B cell (primary cell): ENCODE measurements around the gene CISD2. TPM values are rescaled to one million over a fixed set of nuclear protein-coding genes. Genes with fewer than 3 reads are reported as not detected.

Experiments used
- ATAC-seq: fragments of 200-7000 bp; cut with Tn5 transposase; one replicate; pipeline ENCODE4 v1.10.0; 2021; ENCODE audit warnings: low read depth, mild to moderate bottlenecking, moderate number of reproducible peaks, moderate library complexity
- CTCF ChIA-PET: fragments of 350-600 bp; sonication (Branson Sonifier 250); formaldehyde crosslinking; loops from one replicate; lab custom pipeline; 2021; ENCODE audit warnings: antibody characterized with exemption, inconsistent platforms; lab: Charles Lee
- POLR2A ChIA-PET: fragments of 350-600 bp; sonication (Branson Sonifier 250); formaldehyde crosslinking; loops from one replicate; lab custom pipeline; 2021; ENCODE audit warnings: antibody characterized with exemption; lab: Charles Lee
- DNase-seq: peaks from one replicate; pipeline ENCODE4 v3.0.0; 2013
- H2AFZ ChIP-seq: 2 replicates; pipeline ENCODE4 v1.6.1; 2012; ENCODE audit warnings: mild to moderate bottlenecking, low read depth, low read length; ENCODE audit not compliant: insufficient read depth, poor library complexity, severe bottlenecking
- H3K27ac ChIP-seq, 2 donors: 1 replicate in 1 of 2; 2 replicates in 1 of 2; pipeline ENCODE4 v1.5.1; 2012 to 2013; ENCODE audit warnings: low read length in 2 of 2, mild to moderate bottlenecking in 2 of 2, moderate library complexity in 1 of 2
- H3K27me3 ChIP-seq, 4 experiments: fragments of 200-600 bp in 1 of 4; sonication (generic) in 1 of 4; replicated peaks in 1 of 4; 1 replicate in 2 of 4; 2 replicates in 2 of 4; pipeline versions ENCODE4 v1.6.1 to v1.7.0; 2013 to 2016; ENCODE audit warnings: low read length in 3 of 4, mild to moderate bottlenecking in 2 of 4, mixed read lengths in 1 of 4, moderate library complexity in 1 of 4; ENCODE audit not compliant: insufficient read depth in 4 of 4, control insufficient read depth in 3 of 4; ENCODE audit errors: control extremely low read depth in 1 of 4
- H3K36me3 ChIP-seq, 2 experiments: replicated peaks in 1 of 2; 1 replicate in 1 of 2; 2 replicates in 1 of 2; pipeline versions ENCODE4 v1.6.1 to v1.7.1; 2013; ENCODE audit warnings: low read length in 1 of 2; ENCODE audit not compliant: insufficient read depth in 2 of 2, control insufficient read depth in 1 of 2; ENCODE audit errors: control extremely low read depth in 1 of 2, extremely low read depth in 1 of 2
- H3K4me1 ChIP-seq, 2 donors: fragments of 200-600 bp in 1 of 2; sonication (generic) in 1 of 2; 1 replicate in 1 of 2; 2 replicates in 1 of 2; pipeline versions ENCODE4 v1.5.1 to v1.6.1; 2013 to 2017; ENCODE audit warnings: low read length in 2 of 2; ENCODE audit not compliant: control insufficient read depth in 2 of 2, insufficient read depth in 2 of 2
- H3K4me2 ChIP-seq: replicated peaks from 2 replicates; pipeline ENCODE3; 2012; ENCODE audit warnings: mild to moderate bottlenecking, low read depth, low read length; ENCODE audit not compliant: poor library complexity, severe bottlenecking
- H3K4me3 ChIP-seq, 5 experiments: fragments of 200-600 bp in 1 of 5; sonication (generic) in 1 of 5; 1 replicate in 3 of 5; 2 replicates in 2 of 5; pipeline versions ENCODE4 v1.5.1 to v1.7.0; 2011 to 2016; ENCODE audit warnings: low read length in 4 of 5, mild to moderate bottlenecking in 4 of 5, low read depth in 2 of 5, control low read depth in 1 of 5, moderate library complexity in 1 of 5; ENCODE audit not compliant: insufficient read depth in 1 of 5; ENCODE audit errors: control extremely low read depth in 1 of 5, extremely low read depth in 1 of 5
- H3K79me2 ChIP-seq: fragments of 200-600 bp; sonication (generic); one replicate; pipeline ENCODE4 v1.6.0; 2016; ENCODE audit warnings: low read length; ENCODE audit not compliant: control insufficient read depth, insufficient read depth
- H3K9ac ChIP-seq: fragments of 200-600 bp; sonication (generic); 2 replicates; pipeline ENCODE4 v1.6.1; 2017; ENCODE audit warnings: mild to moderate bottlenecking, low read length, moderate library complexity
- H3K9me3 ChIP-seq, 3 donors: one replicate each; pipeline versions ENCODE4 v1.6.1 to v1.7.1; 2013; ENCODE audit warnings: low read length in 2 of 3; ENCODE audit not compliant: control insufficient read depth in 2 of 3, insufficient read depth in 1 of 3; ENCODE audit errors: control extremely low read depth in 1 of 3
- H4K20me1 ChIP-seq: 2 replicates; pipeline ENCODE4 v1.6.0; 2012; ENCODE audit warnings: mild to moderate bottlenecking, low read length; ENCODE audit not compliant: insufficient read depth, control insufficient read depth, poor library complexity, severe bottlenecking
- H3K27ac Mint-ChIP-seq: one replicate; pipeline ENCODE4 v1.8.0; 2021; ENCODE audit warnings: mixed read lengths
- H3K27me3 Mint-ChIP-seq: one replicate; pipeline ENCODE4 v1.8.0; 2021; ENCODE audit warnings: mixed read lengths
- H3K4me1 Mint-ChIP-seq: one replicate; pipeline ENCODE4 v1.8.0; 2021; ENCODE audit warnings: mixed read lengths
- H3K4me3 Mint-ChIP-seq: one replicate; pipeline ENCODE4 v1.8.0; 2021; ENCODE audit warnings: mixed read lengths
- H3K9me3 Mint-ChIP-seq: one replicate; pipeline ENCODE4 v1.8.0; 2022; ENCODE audit warnings: mixed read lengths; ENCODE audit not compliant: insufficient read depth
- EZH2 ChIP-seq: IDR thresholded peaks from 2 replicates; pipeline ENCODE4 v1.6.1; 2012; ENCODE audit warnings: borderline replicate concordance, low read depth, mild to moderate bottlenecking, moderate library complexity, low read length; ENCODE audit not compliant: insufficient read depth, poor library complexity, severe bottlenecking
- WGBS: methylation state at CpG from one replicate; pipeline ENCODE4 v1.1.5; 2013; ENCODE audit warnings: missing lambda C conversion rate; ENCODE audit not compliant: insufficient coverage; 5-methylcytosine and 5-hydroxymethylcytosine counted together
- intact Hi-C: fragments of 100-400 bp; cut with micrococcal nuclease; formaldehyde crosslinking; loops from one replicate; pipeline ENCODE4 v1.10.0; 2022
- polyA plus RNA-seq: library from polyadenylated mRNA; depleted of rRNA; stranded (reverse); fragments of >200 nt; gene quantifications from 2 replicates; pipeline ENCODE4 v1.2.3, GENCODE V29; 2012
- total RNA-seq, 2 donors: library from RNA; stranded (reverse); fragments of 120-200 nt in 1 of 2; gene quantifications; 1 replicate in 1 of 2; 2 replicates in 1 of 2; pipeline versions ENCODE4 v1.2.3 to v1.2.4, GENCODE V29; 2013 to 2022
- TF ChIP-seq, protein P1 (sequence below): fragments of 200-600 bp; IDR thresholded peaks from one replicate; pipeline ENCODE4 v1.8.0; 2022; ENCODE audit warnings: antibody characterized with exemption, mild to moderate bottlenecking

Gene CISD2
- total and polyA plus RNA-seq, 2 donors (not counting 1 experiment from before 2014, with no cell fraction given) = 5.0 to 16.0 TPM

GRCh38 chr4:102860611-102861324, 8.0 kb upstream of the CISD2 start:
- H4K20me1 ChIP-seq = no peaks in the 10 kb centered on the region
- Mint-ChIP-seq H3K27me3 (no peaks in the 10 kb centered on the region), H3K27ac (no peak overlapping the region), H3K9me3 (peaks cover 9% of the 10 kb centered on the region), H3K4me3 (no peak overlapping the region), H3K4me1 (peaks cover 11% of the 10 kb centered on the region)
- H3K4me1 ChIP-seq = peaks cover 0 to 7% of the 10 kb centered on the region in 2 donors
- H3K36me3 ChIP-seq = no peaks in the 10 kb centered on the region
- ChIA-PET POLR2A (interaction anchor here (0.6 kb wide), 1 partner anchor 27 kb away, joined by 3 read pairs; no protein-coding TSS in a partner anchor), CTCF (no interaction called here)
- no peak overlapping the region for H3K4me2 ChIP-seq
- ATAC-seq (no peak), DNase-seq (no peak)
- TF ChIP-seq, protein P1, sequence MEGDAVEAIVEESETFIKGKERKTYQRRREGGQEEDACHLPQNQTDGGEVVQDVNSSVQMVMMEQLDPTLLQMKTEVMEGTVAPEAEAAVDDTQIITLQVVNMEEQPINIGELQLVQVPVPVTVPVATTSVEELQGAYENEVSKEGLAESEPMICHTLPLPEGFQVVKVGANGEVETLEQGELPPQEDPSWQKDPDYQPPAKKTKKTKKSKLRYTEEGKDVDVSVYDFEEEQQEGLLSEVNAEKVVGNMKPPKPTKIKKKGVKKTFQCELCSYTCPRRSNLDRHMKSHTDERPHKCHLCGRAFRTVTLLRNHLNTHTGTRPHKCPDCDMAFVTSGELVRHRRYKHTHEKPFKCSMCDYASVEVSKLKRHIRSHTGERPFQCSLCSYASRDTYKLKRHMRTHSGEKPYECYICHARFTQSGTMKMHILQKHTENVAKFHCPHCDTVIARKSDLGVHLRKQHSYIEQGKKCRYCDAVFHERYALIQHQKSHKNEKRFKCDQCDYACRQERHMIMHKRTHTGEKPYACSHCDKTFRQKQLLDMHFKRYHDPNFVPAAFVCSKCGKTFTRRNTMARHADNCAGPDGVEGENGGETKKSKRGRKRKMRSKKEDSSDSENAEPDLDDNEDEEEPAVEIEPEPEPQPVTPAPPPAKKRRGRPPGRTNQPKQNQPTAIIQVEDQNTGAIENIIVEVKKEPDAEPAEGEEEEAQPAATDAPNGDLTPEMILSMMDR = no peak
- no peak for TF ChIP-seq EZH2
- H3K4me3 ChIP-seq = no peak overlapping the region
- no peaks in the 10 kb centered on the region for H3K27me3 ChIP-seq
- no peak overlapping the region for H3K9ac ChIP-seq
- intact Hi-C loops = no loop called here
- no peak overlapping the region for H3K27ac ChIP-seq
- H3K9me3 ChIP-seq = peaks cover 6 to 22% (median 10%) of the 10 kb centered on the region in 3 donors
- H3K79me2 ChIP-seq = peaks cover 37% of the 10 kb centered on the region
- no CpG with 5 or more reads among the region's 2 CpGs for WGBS
- H2AFZ ChIP-seq = no peak overlapping the region

DNA sequence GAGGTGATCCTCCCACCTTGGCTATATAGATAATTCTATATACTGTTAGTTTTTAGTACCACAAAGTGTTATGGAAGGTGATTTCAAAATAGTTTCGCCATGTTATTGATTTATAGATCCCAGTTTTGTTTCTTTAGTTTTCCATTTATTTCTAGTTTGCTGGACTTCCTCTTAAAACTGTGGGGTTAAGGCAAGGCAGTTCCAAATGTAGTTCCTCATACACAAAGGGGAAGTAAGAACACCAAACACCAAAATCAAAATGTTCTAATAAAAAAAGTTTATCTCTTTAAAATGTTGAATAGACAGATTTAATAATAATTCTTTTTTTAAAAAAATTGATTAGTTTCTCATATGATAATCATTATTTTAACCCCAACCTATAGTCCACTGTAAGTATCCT, 6.8 kb upstream of the CISD2 start:
- ChIA-PET CTCF (no interaction called here), POLR2A (no interaction called here)
- DNase-seq = no peak
- Histone ChIP-seq H3K4me2 (no peak overlapping the region), H3K27ac (no peak overlapping the region), H2AFZ (no peak overlapping the region), H3K9me3 (peaks cover 6 to 22% (median 10%) of the 10 kb centered on the region in 3 donors), H3K4me1 (peaks cover 0 to 7% of the 10 kb centered on the region in 2 donors), H3K36me3 (no peaks in the 10 kb centered on the region), H3K27me3 (no peaks in the 10 kb centered on the region), H3K79me2 (peaks cover 48% of the 10 kb centered on the region), H3K4me3 (no peak overlapping the region), H3K9ac (no peak overlapping the region), H4K20me1 (no peaks in the 10 kb centered on the region)
- Mint-ChIP-seq H3K27ac (no peak overlapping the region), H3K4me3 (no peak overlapping the region), H3K27me3 (no peaks in the 10 kb centered on the region), H3K4me1 (peaks cover 17% of the 10 kb centered on the region), H3K9me3 (peaks cover 9% of the 10 kb centered on the region)
- ATAC-seq = no peak
- intact Hi-C loops = no loop called here
- TF ChIP-seq, protein P1 = no peak
- TF ChIP-seq EZH2 = no peak
- no CpG with 5 or more reads among the region's 1 CpG for WGBS
